Measurements from ENCODE around the gene HS1BP3.

HS1BP3 gene

DNA sequence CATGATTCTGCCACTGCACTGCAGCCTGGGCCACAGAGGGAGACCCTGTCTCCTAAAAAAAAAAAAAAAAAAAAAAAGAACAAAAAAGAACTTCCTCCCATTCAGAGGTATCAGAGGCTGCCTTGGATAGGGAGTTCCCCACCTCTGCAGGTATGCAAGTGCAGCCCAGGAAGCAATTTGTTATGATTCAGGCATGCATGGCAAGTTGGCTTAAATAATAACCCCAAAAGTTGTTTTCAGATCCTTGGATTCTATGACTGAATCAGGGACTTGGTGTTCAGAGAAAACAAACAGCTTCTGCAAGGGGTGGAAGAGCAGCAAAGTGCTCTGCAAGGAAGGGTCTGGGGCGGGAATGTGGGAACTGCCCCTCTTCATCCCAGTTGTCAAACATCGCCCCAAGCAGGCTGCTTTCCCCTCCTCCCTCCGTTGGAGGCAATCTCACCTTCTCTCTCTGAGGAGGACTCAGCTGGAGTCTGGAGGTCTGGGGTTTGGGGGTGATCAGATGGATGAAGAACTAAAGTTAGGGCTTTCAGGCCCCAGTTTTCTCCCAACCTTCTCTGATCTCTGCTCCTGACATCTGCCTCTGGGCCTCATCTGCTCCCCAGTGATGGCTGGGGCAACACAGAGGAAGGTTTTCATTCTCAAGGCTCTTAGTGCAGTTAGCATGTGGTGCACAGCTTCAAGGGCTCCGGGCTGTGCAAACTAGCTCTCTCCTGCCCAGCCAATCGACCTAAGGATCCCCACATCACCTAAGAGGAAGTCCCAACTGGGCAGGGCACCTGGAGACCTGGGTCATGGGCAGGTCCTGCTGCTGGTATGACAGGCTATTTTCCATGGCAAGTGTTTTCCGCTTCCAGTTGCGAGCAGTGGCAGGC lies 12.5 kb upstream of the HS1BP3 start:
- DNase-seq (ENCODE audit: low spot score): no peak

DNA sequence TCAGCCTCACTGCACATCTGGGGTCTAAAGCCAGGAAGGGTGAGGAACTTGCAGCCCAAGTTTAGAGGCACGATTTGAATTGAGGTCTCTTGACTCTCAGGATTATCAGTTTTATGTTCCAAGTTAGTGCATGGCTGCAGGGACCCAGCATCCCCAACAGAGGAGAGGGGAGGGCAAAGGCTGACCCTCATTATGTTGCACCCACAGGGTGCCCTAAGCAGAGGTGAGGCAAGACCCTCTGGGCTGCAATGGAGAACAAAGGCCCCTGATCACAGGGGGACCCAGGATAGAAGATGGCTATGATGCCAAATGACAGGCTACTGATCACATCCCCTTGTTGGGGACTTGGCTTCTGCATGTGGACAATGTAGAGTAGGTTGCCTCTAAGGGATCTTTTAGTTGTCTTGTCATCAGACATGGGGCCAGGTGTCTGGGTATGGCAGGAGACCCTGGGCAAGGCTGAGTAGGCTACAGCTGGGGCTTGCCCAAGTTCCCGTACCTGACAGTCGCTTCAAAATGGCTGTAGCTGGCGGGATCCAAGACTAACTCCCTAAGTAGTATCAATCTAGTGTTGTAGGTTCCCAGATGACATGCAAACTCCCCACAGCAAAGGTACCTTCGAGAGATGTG lies 11.5 kb upstream of the HS1BP3 start:
- no peak for DNase-seq (ENCODE audit: low spot score)

DNA sequence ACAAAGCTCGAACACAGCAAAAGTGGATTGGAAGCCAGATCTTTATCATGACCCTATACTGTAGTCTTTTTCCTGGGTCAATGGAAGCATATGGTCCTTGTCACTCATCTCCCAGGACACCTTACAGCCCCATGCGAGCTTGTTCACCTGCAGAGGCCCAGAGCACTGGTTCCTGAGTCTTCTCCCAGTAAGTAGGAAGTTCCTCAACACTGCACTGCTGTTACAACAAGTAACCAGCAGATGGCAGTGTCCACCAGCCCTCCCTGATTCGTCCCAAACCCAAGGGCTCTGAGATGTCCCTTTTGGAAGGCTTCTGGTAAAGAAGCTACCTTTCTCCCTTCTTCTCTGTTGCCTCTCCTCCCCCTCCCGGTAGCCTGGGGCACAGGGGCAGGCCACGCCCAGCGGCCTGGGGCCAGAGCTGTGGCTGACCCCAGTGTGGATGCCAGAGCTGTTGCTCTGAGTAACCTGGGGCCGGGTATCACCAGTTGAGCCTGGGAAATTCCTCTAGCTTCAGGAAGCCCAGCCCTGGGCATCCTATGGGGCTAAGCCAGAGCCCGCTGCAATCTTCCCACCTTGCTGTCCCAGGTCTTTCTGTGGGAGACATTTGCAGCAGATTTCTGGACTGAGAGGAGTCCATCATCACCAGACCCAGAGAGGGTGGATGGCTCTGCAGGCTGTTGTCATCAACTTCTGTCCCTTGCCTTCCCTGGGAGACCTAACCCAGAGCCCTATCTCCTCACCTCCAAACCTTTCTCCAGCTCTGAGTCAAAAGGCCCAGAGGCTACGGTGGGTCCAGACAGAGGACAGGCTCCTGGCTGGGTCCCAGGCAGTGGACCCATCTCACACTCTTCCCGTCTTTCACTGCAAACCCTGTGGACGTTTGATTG lies 10.8 kb upstream of the HS1BP3 start:
- DNase-seq (ENCODE audit: low spot score): peak; percentile 82

DNA sequence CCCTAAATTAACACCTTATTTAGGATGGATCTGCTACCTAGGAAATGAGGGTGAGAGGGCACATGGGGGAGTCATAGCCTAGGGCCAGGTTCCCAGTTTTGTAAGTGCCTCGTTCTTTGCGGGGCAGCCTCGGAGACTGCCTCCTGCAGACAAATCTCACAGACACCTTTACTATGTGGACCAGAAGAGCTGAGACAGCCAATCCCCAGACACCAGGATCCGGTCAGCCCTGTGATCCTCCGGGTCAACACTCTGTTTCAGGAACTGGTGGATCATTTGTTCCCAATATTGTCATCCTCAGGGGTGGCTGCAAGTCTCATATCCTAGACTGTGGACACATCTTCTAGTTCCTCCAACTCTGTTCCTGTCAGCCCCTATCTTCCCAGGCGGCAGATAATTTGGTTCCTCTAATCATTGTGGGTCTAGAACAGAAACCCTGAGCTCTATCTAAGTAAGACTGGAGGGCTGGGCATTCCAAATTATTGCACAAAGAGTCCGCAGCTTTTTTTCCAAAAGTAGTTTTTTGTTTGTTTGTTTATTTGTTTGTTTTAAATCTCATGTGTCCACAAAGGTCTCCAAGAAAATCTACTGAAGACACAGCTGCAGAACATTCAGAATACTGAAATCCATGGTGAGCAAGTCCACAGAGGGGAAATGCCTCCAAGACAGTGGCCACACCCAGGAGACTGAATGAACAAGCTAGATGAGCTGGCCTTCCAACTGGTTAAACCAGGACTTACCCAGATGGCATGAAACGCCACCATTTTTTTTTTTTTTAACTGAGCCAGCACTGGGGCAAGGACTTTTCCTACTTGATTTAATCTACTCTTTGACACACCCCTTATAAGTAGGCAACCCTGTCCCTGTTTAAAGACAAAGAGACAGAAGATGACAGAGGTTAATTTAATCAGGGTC lies 9.9 kb upstream of the HS1BP3 start:
- no peak for DNase-seq (ENCODE audit: low spot score)

DNA sequence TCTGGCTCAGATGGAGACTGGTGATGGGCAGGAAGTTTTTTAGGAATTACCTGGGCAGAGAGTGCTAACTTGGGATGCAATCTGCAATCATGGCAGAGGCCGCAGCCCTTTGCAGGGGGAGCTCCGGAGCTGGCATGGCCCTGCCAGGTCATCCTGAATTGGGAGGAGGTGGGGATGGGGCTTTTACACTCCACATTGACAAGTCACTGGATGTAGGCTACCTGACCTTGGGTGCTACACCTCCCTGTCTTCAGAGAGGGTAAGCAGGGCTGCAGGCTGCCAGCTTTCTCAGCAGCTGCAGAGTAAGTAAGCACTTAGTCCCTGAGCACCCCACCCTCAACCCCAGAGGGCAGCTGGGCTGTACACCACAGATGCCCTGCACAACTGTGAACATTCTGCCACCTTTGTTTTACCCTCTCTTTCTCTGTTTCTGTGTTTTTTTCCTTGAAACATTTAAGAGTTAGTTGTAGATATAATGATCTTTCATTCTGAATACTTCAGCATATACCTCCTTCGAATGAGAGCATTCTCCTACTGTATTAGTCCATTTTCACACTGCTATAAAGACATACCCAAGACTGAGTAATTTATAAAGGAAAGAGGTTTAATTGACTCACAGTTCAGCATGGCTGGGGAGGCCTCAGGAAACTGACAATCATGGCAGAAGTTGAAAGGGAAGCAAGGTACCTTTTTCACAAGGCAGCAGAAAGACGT lies 6.8 kb upstream of the HS1BP3 start:
- no peak for DNase-seq (ENCODE audit: low spot score)

DNA sequence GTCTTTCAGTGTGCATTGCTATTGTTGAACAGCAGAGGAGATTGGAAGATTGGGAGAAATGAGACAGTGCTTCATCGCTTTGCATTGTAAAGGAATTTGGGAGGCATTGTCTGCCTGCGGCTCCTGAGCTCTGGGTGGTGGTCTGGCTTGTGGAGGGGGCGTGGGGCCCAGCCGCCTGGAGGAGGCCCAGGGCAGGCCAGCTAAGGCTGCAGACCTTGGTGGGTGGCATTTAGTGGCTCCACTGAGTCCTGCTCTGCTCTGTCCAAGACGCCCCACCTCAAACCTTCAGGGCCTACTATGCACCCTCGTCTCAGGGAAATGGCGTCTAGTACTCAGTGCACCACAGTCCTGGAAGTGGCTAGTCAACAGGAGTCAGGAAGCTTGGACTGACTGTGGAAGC lies 5.7 kb upstream of the HS1BP3 start:
- DNase-seq (ENCODE audit: low spot score): no peak

DNA sequence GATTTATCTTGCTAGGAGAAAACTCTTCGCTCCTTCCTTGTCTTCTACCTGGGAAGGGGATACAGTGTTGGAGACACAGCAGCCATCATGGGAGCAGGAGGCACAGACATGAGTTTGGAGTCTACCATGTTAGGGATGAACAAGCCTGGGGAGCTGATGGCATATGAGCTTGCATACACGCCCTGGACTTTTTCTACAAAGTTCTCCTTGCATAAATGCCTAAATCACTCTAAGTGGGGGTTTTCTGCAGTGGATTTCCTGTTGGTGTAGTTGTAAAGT lies 3.6 kb upstream of the HS1BP3 start:
- no peak for DNase-seq (ENCODE audit: low spot score)

DNA sequence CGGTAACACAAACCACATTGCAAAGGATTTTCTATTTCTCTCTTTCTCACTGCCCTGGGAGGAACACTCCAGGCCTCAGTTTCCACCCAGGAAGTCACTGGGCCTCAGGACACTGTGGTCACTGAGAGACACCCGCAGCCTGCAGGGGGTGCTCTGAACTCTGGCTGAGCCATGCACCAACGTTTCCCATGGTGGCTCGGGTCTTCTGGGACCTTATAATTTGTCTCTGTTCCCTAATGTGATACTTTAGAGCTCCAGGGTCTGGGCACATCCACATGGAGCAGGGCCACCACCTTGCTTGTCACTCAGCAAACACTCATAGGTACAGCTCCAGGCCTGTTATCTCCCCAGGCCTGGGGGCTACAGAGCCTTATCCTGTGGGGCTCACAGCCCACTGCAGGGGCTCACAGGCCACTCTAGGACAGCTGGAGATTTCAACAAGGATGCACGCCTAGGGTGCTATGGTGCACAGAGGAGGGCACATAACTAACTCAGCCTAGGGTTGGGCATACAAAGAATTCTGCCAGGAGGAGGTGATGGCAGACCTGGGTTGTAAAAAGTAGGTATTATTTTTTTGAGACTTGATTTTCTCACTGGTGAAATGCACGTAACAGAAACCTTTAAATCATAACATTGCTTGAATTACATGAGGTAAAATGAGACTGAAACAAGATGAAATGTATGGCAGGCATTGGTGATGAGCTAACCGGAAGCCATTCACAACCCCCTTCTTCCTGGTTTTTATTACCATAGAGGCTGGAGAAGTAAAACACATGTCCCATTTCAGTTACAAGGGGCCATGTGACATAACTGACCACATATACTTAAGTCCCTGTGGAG lies 3.0 kb upstream of the HS1BP3 start:
- no peak for DNase-seq (ENCODE audit: low spot score)

DNA sequence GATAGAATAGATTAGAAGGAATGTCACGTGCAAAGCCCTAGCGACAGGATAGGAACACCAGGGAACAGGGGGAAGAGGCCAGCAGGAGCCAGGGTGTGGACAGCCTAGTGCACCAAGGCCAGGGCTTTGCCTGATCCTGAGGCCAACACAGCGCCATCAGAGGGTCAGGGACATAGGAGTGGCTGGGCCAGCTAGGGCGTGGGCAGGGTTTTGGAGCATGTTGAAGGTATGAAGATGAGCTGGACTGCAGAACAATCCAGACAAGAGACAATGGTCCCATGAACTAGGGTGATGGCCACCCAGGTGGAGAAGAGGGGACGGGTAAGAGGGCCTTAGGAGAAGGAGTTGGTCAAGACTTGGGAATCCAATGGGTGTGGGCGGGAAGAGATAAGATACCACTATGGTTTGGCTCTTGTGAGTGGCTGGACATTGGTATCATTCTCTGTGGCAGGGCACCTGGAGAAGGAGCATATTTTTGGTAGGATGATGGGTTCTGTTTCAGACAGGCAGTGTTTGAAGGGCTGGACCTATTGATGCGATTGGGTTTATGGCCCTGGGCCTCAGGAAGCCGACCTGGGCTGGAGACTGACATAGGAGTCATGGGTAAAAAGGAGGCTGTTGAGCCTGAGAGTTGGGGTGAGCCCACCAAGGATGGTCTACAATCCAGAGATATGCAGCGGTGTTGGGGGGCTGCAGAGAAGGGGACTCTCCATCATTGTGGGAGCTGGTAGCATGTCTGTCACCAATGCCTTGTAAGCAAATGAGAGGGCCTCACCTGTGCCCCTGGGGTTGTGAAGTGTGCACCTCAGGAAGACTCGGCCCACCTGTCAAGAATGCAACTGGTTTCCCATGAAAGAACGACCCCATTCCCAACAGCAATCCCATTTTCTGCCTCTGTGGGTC lies 2.0 kb upstream of the HS1BP3 start:
- no peak for DNase-seq (ENCODE audit: low spot score)

DNA sequence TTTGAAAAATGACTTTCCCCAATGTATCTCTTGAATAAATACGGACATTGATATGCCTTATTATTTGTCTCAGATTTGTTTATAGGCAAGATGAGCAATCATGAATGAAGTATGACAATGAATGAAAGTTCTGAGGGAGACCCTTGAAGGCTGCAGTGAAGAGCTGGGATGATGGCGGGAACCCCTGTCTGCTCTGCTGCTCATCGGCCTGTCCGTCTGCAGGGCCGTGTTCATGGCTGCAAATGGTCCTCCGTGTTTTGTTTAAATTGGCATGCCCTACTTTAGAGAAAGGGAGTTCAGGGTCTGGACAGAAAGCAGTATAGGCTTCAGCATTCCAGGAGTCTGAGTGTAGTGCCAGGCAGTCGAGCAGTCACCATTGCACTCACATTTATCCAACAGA lies 1.2 kb upstream of the HS1BP3 start:
- DNase-seq (ENCODE audit: low spot score): no peak

DNA sequence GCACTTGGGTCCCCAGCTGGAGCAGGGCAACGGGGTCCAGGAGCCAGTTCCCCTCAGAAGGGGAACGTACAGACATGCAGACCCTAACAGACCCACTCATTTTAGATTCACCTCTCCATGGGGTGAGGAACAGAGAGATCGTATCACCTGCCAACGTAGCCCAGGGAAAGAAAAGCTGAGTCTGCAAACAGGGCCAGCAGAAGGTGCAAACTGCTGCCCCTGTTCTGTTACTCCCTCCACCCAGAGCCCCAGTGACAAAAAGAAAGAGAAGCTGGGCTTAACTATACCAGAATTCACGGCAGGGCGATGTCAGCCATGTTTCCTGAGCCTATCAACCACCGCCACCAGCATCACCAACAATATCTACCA lies 817 bp upstream of the HS1BP3 start:
- no peak for DNase-seq (ENCODE audit: low spot score)

DNA sequence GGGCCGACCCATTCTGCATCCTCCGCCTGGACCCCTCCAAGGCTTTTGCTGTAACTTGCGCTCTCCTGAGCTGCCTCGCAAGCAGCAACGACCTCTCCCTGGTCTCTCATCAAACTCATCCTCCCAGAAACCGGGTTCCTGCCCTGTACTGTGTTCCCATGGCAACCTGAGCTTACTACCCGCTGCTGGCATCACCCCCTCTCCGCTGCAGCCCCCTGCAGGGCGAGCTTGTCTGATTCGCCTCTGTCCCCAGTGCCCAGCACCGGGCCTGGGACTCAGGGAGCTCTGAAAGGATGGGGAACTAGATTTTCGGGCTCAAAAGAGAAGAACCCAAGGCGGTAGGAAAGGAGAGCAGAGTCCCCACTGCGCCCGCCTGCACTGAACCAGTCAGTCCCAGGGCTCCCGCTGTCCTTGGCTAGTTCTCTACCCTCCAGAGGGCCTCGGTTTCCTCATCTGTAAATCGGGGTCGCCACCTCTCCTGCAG lies 463 bp downstream of the HS1BP3 start:
- DNase-seq (ENCODE audit: low spot score): peak; percentile 70

DNA sequence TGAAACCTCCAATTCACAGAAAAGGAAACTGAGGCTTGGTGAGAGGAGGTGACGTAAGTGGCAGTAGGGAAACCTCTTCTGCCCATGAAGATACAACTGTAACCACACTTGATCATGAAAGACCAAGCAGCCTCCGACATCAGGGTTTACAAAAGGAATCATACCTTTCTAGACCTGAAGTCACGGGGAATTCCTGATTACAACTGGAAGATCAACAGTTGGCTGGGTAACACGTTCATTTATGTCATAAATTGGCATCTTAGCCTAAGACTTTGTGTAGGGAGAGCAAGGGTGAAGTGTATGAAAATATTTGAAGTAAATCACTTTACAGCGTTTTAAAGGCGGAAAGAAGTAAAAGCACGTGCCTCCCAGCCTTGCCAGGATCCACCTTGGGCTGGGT lies 922 bp downstream of the HS1BP3 start:
- DNase-seq (ENCODE audit: low spot score): peak; percentile 32

DNA sequence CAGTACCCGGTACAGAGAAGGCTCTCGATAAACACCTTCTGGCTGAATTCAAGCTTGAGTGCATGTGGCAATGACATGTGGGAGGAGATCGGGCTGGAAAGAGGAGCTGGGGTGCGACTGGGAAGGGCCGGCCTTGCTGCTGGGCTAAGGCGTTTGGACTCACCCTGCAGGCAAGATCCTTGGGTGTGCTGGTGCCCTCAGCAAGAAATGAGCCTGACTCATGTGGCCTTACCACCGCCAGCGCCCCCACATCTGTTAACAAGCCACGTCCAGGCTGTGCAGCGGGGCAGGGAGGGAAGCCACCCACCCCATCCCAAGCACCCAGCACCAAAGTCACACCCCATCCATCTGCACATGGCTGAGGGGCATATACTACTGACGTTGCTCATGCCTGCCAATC lies 1.3 kb downstream of the HS1BP3 start:
- peak; percentile 12 for DNase-seq (ENCODE audit: low spot score)

DNA sequence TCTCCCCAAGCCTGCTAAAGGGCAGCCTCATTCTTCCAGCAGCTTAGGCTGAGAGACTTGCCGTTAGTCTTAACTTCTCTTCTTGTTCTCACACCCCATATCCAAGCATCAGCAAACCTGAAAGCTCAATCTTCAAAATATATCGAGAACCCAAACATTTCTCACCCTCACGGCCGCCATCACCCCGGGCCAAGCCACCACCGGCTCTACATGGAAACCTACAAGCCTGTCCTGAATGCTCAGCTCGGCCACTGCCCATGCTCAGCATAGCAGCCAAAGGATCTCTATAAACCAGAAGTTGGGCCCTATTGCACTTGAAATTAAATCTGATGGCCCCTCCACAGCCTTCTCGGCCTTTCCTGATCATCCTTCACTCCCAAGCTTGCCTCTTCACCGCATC lies 2.1 kb downstream of the HS1BP3 start:
- no peak for DNase-seq (ENCODE audit: low spot score)

DNA sequence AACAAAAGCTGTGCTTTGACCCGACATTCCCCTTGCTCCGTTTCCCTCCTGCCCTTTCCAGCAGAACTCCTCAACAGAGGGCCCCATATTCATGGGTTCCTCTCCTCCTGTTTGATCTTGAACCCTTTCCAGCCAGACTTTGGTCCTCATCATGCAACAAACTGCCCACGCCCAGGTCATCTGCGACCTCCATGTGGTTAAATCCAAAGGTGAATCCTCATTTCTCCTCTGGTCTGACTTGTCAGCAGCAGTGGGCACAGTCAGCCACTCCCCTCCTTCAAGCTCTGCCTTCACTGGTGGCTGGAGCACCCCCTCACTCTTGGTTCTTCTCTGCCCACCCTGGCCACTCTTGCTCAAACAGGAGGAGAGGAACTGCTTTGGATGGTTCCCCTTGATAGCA lies 2.7 kb downstream of the HS1BP3 start:
- no peak for DNase-seq (ENCODE audit: low spot score)

DNA sequence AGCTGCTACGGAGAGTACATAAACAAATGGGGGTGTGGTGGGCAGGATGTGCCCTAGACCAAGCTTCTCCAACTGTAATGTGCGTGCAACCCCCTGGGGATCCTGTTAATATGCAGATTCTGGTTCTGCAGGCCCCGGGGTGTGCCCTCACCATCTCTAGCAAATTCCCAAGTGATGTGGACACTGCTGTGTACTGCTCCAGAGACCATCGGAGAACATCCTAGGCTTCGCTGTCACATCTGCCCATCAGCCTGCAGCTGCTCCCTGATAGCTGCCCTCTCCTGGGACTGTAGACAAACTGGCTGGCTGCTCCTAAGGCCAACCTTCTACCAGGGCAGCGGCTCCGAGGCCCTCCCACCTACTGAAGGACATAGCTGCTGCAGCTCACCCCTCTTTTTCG lies 3.2 kb downstream of the HS1BP3 start:
- DNase-seq (ENCODE audit: low spot score): no peak

DNA sequence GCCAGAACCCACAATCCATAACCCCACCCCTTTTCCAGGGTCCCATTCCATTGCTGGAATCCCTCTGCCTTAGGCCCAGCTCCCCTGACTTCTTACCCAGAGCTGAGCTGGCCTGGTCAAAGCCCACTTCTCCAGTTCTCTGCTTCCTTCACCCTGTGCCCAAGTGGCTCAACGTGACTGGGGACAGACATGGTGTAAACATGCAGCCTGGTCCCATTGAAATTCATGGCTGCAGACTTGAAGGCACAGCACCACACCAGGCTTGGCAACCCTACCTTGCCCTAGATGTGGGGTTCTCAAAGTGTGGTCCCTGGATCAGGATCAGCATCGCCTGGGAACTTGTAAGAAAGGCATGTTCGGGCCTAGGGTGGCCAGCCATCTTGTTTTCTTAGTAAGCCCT lies 3.7 kb downstream of the HS1BP3 start:
- DNase-seq (ENCODE audit: low spot score): no peak

DNA sequence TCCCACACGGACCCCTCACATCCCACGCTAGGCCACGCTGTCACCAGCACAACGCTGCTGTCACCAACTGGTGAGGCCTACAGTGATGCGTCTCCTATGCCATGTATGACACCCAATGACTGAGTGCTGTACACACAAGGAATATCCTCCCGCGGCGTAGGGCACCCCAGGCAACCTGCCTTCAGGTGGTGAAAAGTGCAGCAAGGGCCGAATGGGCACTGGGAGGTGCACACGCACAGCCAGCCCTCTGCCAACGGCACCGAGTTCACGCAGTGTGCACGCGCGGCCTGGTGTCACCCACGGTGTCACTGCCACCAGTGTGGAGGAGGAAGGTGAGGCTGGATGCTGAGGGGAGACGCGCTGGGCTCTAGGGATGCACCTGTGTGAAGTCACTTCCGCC lies 4.5 kb downstream of the HS1BP3 start:
- DNase-seq (ENCODE audit: low spot score): no peak

Measured in hematopoietic multipotent progenitor cell treated with erythropoietin and hydrocortisone succinate and interleukin-3 and kit ligand, for 17 days (in vitro differentiated cells).